ENCODE data around the gene HIVEP3. TPM values are rescaled to one million over a fixed set of nuclear protein-coding genes. Genes with fewer than 3 reads are reported as not detected.
"Not testable (repeated sequence)": the region's sequence is repeated elsewhere in the genome, so short reads cannot be mapped to it uniquely, and the experiment has no call there.

The HIVEP3 gene
- total and polyA plus RNA-seq, 2 donors (not counting 1 experiment from before 2014, with no cell fraction given), result 2.0 to 5.1 TPM

DNA sequence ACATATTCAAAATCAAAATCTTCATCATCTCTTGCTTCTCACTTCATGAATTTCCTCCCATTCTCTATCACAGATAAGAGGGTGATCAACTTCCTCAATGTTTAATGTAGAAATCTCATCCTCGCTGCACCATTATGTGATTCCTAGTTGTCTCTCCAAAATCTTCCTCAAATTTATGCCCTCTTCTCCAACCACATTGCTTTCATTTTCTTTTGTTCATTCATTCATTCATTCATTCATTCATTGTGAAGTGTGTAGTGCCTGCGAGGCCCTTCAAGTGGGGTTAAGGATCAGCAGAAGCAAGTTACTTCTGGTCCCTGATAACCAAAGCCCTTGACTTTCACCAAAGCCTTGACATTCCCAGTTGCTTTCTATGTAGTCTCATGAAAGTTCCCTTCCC lies 33.5 kb upstream of the HIVEP3 start:
- no peaks in the 10 kb centered on the region for H3K36me3 ChIP-seq (replicated peaks in 1 of 2; ENCODE audit: control extremely low read depth in 1 of 2, control insufficient read depth in 1 of 2, extremely low read depth in 1 of 2, insufficient read depth in 2 of 2, low read length in 1 of 2)
- no peaks in the 10 kb centered on the region for H3K79me2 ChIP-seq (ENCODE audit: control insufficient read depth, insufficient read depth, low read length)
- no peak overlapping the region for H3K4me2 ChIP-seq (replicated peaks; ENCODE audit: low read depth, low read length, poor library complexity, severe bottlenecking)
- Mint-ChIP-seq H3K27me3 (peaks cover 5% of the 10 kb centered on the region), H3K4me1 (peaks cover 2% of the 10 kb centered on the region), H3K4me3 (no peak overlapping the region), H3K9me3 (ENCODE audit: insufficient read depth) (peaks cover 7% of the 10 kb centered on the region), H3K27ac (no peak overlapping the region)
- TF ChIP-seq, protein P1, sequence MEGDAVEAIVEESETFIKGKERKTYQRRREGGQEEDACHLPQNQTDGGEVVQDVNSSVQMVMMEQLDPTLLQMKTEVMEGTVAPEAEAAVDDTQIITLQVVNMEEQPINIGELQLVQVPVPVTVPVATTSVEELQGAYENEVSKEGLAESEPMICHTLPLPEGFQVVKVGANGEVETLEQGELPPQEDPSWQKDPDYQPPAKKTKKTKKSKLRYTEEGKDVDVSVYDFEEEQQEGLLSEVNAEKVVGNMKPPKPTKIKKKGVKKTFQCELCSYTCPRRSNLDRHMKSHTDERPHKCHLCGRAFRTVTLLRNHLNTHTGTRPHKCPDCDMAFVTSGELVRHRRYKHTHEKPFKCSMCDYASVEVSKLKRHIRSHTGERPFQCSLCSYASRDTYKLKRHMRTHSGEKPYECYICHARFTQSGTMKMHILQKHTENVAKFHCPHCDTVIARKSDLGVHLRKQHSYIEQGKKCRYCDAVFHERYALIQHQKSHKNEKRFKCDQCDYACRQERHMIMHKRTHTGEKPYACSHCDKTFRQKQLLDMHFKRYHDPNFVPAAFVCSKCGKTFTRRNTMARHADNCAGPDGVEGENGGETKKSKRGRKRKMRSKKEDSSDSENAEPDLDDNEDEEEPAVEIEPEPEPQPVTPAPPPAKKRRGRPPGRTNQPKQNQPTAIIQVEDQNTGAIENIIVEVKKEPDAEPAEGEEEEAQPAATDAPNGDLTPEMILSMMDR (IDR thresholded peaks at IDR 0.05), result no peak
- no peak for TF ChIP-seq EZH2 (IDR thresholded peaks at IDR 0.05; ENCODE audit: borderline replicate concordance, insufficient read depth, low read depth, low read length, poor library complexity, severe bottlenecking)
- POLR2A ChIA-PET, result no interaction called here
- intact Hi-C loops (cut with micrococcal nuclease), result no loop called here
- CTCF ChIA-PET, result no interaction called here
- no peak overlapping the region for H3K9ac ChIP-seq (ENCODE audit: low read length)
- no peak for ATAC-seq (ENCODE audit: low read depth)
- H4K20me1 ChIP-seq (ENCODE audit: control insufficient read depth, insufficient read depth, low read length, poor library complexity, severe bottlenecking), result no peaks in the 10 kb centered on the region
- no CpG with 5 or more reads among the region's 2 CpGs for WGBS (ENCODE audit: insufficient coverage)
- H3K27ac ChIP-seq (ENCODE audit: low read length in 2 of 2), result no peak overlapping the region
- peaks cover 0 to 2% (median 0%) of the 10 kb centered on the region in 3 donors for H3K9me3 ChIP-seq (ENCODE audit: control extremely low read depth in 1 of 3, control insufficient read depth in 2 of 3, insufficient read depth in 1 of 3, low read length in 2 of 3)
- H3K4me1 ChIP-seq (ENCODE audit: control insufficient read depth in 2 of 2, insufficient read depth in 2 of 2, low read length in 2 of 2), result no peaks in the 10 kb centered on the region
- DNase-seq, result no peak
- H2AFZ ChIP-seq (ENCODE audit: insufficient read depth, low read depth, low read length, poor library complexity, severe bottlenecking), result no peak overlapping the region
- H3K27me3 ChIP-seq (replicated peaks in 1 of 4; ENCODE audit: control extremely low read depth in 1 of 4, control insufficient read depth in 3 of 4, insufficient read depth in 4 of 4, low read length in 3 of 4), result no peaks in the 10 kb centered on the region
- H3K4me3 ChIP-seq (ENCODE audit: control extremely low read depth in 1 of 5, extremely low read depth in 1 of 5, insufficient read depth in 1 of 5, low read depth in 2 of 5, low read length in 4 of 5), result no peak overlapping the region

- H4K20me1 ChIP-seq (ENCODE audit: control insufficient read depth, insufficient read depth, low read length, poor library complexity, severe bottlenecking); H3K36me3 ChIP-seq (replicated peaks in 1 of 2; ENCODE audit: control extremely low read depth in 1 of 2, control insufficient read depth in 1 of 2, extremely low read depth in 1 of 2, insufficient read depth in 2 of 2, low read length in 1 of 2); H3K4me2 ChIP-seq (replicated peaks; ENCODE audit: low read depth, low read length, poor library complexity, severe bottlenecking); CTCF ChIA-PET; H3K4me3 ChIP-seq (ENCODE audit: control extremely low read depth in 1 of 5, extremely low read depth in 1 of 5, insufficient read depth in 1 of 5, low read depth in 2 of 5, low read length in 4 of 5); H3K9ac ChIP-seq (ENCODE audit: low read length); H3K27ac ChIP-seq (ENCODE audit: low read length in 2 of 2); H3K9me3 ChIP-seq (ENCODE audit: control extremely low read depth in 1 of 3, control insufficient read depth in 2 of 3, insufficient read depth in 1 of 3, low read length in 2 of 3); H3K4me1 Mint-ChIP-seq; H3K9me3 Mint-ChIP-seq (ENCODE audit: insufficient read depth); POLR2A ChIA-PET; H3K4me3 Mint-ChIP-seq; H2AFZ ChIP-seq (ENCODE audit: insufficient read depth, low read depth, low read length, poor library complexity, severe bottlenecking); H3K79me2 ChIP-seq (ENCODE audit: control insufficient read depth, insufficient read depth, low read length); H3K27ac Mint-ChIP-seq; H3K27me3 Mint-ChIP-seq; H3K4me1 ChIP-seq (ENCODE audit: control insufficient read depth in 2 of 2, insufficient read depth in 2 of 2, low read length in 2 of 2); intact Hi-C loops (cut with micrococcal nuclease); H3K27me3 ChIP-seq (replicated peaks in 1 of 4; ENCODE audit: control extremely low read depth in 1 of 4, control insufficient read depth in 3 of 4, insufficient read depth in 4 of 4, low read length in 3 of 4); ATAC-seq (ENCODE audit: low read depth); DNase-seq: not testable (repeated sequence)
- 55% methylated on average over 2 of the region's 3 CpGs for WGBS (ENCODE audit: insufficient coverage)
Measured at GRCh38 chr1:41951492-41951891, 32.8 kb upstream of the HIVEP3 start.
